ENCODE measurements around the gene SFXN5.
"Not testable (repeated sequence)": the region's sequence is repeated elsewhere in the genome, so short reads cannot be mapped to it uniquely, and the experiment has no call there.

The SFXN5 gene

DNA sequence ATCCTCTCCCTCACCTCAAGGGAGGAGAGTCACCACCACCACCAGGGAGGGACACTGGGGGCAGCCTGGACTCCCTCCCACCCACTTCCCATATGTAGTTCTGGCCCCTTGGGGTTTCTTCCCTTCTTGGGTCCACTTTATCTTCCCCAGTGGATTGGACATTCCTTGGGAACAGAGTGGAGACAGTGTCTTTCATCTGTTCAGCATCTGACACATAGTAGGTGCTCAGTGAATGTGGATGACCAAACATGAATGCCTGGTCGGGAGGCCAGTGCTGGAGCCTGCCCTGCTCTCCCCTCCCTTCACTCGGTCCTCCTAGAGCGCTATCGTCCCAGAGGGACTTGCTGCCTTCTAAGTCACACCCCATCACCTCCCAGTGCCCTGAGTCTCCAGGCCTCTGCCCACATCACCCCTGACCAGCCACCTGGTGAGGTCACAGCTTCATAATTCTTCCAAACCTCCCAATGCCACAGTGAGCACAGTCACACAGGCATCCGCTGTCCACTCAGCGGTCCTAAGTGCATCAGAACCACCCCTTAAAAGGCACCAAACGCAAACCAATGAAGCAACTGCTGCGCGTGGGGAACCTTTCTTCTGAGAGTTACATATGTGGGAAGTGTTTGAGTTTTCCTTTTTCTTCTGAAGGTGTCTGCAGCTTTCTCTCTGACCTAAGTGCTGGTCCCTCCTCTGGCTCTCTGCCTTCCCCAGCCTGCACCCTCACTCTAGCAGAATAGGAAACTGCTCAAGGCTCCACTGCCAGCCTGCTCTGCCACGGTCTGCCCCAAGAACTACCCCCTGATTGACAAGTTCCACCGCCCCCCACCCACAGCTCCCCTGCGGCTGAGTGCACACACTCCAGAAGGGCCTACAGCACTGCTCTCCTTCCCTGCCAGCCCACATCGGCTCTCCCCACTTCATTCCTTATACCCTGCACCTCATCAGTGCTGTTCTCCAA, 7.2 kb upstream of the SFXN5 start:
- no peak for DNase-seq (ENCODE audit: low read depth)

DNA sequence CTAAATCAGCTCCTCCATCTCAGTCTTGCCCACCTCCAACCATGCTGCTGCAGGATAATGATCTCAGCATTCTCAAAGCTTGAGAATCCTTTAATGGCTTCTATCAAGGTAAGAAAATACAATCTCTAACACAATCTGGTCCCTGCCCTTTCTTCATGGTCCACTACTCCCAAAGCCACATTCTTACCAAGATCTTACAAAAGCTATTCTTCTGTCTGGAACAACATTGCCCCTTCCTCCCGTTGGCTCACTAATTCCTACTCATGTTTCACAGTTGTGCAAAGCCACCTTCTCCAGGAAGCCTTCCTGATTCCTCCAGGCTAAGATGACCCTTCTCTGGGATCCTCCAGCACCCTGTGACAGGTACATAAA, 5.9 kb upstream of the SFXN5 start:
- no peak for DNase-seq (ENCODE audit: low read depth)

DNA sequence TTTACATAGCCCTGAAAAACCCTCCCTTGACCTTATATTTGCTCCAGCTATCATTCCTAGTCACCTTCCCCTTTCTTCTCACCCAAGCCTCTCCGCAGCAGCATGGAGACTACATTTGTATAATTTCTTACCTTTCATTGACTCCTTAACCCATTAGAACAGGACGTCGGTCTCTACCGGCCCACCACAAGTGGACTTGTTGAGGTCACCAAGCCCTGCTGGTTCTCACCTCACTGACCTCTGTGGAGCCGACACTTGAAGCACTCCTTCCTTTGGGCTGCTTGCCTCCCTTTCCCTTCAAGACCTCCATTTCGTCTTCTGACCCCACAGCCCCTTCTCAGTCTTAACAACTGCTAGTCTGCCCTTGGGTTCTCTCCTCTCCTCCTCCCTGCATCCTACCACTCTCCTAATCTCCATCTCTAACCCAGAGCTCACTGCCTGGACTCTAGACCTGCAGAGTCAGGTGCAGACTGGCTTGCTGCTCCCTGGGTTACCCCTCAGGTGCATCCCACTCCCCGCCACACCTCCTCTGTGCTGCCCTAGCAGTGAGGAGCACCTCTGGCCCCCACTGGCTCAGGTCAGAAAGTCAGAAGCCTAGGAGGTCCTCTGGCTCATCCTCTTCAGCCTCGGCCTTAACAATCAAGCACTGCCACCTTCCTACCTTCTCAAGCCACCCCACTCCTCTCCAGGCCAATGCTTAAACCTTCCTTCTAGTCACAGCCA, 5.3 kb upstream of the SFXN5 start:
- no peak for DNase-seq (ENCODE audit: low read depth)

DNA sequence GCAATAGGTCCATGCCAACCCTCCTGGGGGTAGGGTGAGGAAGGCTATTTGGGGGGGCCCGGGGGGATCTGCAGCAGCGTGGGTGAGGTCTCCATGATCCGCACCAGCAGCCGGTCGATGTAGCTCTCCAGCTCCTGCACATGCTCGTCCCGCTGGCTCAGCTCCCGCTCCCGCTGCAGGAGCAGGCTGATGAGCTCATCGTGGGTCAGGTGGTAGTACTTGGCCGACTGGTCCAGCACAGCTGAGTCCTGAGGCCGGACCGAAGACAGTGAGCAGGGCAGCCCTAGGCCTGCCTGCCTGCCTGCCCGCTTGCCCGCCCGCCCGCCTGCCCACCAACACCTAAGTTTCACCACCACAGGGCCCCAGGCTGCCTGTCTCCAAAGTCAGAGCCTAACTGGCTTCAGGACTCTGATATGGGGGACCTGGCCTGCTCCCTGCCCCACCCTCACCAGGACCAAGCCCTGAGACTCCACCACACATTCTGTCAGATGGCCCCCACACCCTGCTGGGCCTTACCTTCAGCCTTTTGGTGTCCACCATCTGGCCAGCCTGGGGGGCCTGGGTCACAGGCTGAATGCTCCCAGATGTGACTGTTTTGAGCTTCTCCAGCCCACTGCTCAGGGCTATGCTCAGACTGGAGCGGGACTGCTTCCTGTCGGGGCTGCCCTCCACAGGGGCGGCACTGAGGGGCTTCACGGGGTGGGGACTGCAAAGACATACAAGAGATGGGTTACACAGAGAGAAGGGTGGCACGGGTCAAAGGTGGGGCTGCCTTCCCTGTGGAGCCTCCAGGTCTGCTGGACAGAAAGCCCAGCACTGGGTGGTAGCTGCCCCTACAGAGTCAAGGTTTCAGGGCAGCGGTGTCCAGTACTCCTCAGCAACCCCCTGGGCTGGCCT, 4.2 kb upstream of the SFXN5 start:
- DNase-seq (ENCODE audit: low read depth), result no peak

DNA sequence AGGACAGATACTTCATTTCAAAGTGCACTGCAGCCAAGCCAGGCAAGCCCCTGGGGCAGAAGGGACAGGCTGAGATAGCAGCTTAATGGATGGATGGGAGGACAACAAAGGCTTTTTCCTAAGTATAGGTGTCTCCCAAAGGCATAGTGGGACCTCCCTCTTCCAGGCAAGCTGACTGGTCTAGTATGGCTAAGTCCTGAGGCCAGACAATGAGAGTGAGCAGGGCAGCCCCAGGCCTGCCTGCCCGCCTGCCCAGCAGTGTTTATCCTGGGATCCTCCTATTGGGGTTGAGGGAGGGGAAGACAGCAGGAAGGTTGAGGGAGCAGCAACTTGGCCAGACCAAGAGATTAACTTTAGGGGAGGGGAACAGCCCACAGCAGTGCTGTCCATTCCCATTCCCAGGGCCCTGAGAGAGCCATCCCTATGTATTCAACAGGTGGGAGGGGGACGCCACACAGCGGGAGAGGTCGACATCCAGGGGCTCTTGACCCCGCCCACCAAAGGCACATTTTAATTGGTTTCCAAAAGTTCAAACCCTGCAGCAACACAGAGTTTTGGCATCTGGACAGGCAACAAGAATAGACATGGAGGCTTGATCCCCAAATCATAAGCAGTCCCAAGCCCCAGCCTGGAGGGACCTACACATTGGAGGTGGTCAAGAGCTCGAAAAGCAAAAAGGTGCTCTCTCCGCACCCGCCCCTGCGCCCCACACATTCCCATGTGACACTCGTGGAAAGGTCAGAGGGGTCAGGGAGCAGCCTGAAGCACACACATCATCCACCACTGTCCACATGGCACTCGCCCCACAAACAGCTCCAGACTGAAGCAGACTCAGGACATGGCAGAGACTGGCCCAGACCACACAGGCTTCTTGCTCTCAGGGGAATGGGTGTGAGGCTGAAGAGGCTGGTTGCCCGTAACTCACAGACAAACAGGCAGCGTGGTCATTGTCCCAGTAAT, 2.9 kb upstream of the SFXN5 start:
- DNase-seq (ENCODE audit: low read depth), result no peak

DNA sequence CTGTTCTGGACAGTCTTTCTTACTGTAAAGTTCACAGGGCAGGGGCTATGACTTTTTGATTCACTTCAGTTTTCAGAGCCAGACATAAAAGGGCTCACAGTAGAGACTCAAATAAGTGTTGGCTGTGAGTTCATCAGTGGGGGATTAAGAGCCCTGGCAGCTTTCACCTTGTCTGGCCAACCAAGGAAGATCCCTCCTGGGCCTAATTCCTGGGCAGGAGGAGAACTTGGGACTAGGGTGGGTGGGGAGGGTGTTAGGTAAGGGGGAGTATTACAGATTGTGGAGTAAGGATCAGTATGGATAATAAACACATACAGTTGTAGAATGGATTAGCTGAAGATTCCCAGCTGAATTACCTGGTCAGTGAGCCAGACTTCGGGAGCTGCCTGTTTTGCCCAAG, 904 bp upstream of the SFXN5 start:
- no peak for DNase-seq (ENCODE audit: low read depth)

DNA sequence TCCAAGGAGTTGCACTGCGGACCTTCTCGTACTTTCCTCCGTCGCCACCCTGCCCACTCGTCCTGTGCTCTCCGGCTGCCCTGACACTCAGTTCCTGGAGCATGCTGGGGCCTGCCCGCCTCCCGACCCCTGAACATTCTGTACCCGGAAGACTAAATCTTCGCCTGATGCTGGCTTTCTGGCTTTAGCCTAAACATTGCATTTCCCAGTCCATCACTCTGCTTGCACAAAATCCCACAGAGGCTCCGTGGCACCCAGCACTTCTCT, 550 bp upstream of the SFXN5 start:
- DNase-seq (ENCODE audit: low read depth), result no peak

DNA sequence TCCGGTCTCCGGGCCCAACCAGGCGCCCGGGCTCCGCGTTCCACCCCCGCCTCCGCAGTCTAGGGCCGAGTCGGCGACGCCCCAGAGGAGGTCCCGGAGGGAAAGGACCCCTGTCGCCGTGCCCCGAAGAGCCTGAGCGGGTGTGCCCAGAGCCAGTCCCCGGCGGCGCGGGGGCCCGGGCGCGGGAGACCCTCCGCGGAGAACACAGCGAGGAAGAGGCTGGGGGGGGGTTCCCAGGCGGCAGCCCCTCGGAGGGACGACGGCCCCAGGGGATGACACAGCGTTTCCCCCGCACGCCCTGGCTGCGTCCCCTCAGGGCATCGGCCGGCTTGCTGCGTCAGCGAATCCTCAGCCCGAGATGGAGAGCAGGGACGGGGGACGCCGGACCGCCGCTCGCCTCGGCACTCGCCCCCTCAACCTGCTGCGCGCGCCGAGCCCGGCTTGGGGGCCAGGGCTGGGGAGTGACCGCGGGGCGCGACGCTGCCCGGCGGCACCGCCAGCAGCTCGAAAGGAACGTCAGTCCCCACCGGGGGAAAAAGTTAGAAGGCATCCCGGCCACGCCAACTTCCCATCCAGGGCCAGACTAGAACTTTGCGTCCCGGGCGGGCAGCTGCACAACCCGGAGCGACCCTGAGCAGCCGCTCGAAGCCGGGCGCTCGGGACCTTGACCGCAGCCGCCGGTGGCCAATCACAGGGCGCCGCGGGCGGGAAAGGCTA, 711 bp downstream of the SFXN5 start:
- DNase-seq (ENCODE audit: low read depth), result no peak

DNA sequence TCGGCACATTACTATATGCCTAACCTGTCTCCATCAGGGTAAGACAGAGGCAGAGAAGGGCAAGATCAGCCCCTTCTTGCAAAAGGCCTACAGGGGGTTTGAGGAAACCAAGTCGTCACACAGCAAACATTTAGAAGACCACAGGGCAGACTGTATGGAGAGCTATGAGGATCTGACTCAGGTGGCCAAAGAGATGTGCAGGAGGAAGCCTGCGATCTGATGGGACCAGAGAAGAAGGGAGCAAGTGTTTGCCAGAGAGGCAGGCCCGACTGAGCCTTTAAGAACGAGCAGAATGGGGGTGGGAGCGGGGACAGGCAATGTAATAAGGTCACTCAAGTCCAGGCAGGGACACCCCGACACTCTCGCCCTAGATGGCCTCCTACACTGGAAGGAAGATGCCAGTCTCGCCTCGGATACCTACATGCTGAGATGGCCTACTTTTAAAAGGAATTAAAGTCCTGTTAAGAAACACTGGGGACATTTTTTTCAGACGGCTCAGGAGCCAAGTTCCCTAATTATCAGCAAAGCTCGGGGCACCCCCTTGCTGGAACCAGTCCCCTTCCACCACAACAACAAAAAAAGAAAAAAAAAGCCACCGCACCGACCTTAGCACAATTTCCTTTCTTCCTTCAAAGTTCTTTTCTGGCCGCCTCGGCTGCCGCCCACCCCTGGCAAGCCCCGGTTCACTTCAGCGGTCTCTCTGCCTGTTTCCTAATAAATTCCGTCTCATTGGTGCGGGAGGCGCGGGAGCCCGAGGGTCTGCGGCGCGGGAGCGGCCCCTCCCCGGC, 1.5 kb downstream of the SFXN5 start:
- no peak for DNase-seq (ENCODE audit: low read depth)

DNA sequence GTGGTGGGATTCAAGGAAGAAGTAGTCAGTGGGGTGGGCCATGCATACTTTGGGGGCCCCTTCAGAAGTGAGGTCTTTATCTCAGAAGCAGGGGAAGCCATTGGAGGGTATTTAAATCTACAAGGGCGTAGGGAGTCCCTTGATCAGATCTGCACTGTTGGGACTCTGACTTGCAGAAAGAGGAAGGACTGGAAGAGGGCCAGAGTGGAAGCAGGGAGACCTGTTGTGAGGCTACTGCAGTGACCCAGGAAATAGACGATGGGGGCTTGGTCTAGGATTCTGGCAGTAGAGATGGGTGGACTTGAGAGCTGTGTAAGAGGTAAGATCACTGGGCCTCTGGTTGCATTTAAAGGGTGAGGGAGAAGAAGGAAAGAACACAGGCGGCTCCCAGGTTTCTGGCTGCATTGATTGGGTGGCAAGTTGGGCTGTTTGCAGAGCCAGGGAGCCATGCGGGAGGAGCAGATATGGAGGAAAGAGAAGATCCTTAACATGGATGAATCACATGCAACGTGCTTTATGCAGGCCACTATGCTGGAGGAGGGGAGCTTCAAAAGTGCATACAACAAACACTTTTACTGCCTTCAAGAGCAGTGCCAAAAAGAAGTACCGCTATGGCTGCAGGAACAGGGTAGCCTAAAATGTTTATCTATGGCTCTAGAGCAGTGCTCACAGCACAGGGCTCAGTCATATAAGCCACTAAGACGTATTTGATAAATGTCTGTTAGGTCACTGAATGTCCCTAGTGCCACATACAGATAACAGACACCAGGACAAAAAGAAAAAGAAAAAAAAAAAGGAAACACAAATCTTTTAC, 2.3 kb downstream of the SFXN5 start:
- DNase-seq (ENCODE audit: low read depth), result no peak

DNA sequence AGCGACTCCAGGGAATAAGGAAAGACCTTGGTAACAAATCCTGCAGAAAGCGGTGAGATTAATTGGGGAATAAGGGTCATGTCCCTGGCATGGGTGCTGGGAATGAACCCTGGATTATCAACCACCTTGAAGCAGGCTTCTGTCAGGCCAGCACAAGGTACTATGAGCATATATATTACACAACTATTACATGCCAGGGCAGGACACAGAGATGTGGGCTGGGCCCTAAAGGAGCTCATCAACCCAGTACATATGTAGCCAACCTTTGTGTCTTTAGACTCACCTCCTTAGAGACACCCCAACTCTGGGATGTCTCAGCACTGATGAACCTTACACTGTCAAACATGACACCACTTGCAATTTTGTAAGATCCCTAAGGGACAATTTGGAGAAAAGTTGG, 3.4 kb downstream of the SFXN5 start:
- DNase-seq (ENCODE audit: low read depth), result no peak

DNA sequence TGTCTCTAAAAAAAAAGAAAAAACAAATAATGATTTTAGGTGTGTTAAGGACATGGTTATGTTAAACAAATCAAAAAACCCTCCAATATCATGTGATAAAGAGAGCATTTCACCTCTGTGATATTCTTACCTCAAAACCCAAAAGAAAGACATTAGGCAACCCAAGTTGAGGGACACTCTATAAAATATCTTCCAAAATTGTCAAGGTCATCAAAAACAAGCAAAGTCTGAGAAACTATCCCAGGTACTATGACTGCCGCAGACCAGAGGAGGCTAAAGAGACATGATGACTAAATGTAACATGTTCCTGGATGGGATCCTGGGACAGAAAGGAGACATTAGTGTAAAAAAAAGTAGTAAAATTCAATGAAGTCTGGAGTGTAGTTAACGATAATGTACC, 4.5 kb downstream of the SFXN5 start:
- no peak for DNase-seq (ENCODE audit: low read depth)

DNA sequence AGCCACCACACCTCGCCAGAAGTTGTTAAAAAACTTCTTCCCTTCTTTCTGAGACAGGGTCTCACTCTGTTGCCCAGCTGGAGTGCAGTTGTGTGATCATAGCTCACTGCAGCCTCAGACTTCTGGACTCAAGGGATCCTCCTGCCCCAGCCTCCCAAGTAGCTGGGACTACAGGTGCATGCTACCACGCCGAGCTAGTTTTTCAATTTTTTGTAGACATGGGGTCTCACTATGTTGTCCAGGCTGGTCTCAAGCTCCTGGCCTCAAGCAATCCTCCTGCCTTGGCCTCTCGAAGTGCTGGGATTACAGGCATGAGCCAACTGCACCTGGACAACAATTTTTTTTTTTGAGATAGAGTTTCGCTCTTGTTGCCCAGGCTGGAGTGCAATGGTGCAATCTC, 6.4 kb downstream of the SFXN5 start:
- DNase-seq (ENCODE audit: low read depth), result not testable (repeated sequence)

DNA sequence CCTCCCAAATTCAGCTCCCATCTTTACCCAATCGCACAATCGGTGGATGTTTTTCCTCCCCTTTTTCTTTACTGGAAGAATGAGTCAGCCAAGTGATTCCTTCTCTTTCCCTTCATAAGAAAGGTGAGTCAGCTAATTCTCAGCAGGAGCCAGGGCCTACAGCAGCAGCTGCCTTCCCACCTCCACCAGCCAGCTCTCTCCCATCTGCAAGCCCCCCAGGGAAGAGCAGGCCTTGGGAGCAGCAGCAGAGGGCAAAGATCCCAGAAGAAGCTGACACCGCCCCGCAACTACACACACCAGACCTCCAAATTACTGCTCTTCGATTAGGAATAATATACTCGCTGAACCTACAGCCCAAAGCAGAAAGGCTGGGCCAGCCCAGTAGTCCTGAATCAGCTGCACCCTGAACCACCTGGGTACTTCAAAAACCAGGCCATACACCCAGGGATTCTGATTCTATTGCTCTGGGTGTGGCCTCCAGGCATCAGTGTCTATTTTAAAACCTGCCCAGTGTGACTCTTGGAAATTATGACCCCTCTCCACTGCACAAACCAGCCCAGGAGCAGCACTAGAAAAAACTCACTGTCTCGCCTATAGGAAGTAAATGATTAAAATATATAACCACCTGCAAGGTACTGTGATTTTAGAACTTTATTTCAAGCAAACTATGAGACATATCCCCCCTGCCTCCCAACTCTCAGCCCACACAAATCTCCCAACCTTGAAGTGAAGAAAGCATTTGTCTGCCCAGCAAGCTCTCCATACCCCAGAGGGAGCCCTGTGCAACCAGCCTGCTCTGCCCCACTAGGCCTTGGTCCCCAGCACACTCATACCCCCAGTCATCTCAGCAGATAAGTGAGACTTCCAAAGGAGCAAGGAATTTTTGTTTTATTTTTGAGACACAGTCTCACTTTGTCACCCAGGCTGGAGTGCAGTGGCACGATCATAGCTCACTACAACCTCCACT, 7.3 kb downstream of the SFXN5 start:
- peak; percentile 30 for DNase-seq (ENCODE audit: low read depth)

DNA sequence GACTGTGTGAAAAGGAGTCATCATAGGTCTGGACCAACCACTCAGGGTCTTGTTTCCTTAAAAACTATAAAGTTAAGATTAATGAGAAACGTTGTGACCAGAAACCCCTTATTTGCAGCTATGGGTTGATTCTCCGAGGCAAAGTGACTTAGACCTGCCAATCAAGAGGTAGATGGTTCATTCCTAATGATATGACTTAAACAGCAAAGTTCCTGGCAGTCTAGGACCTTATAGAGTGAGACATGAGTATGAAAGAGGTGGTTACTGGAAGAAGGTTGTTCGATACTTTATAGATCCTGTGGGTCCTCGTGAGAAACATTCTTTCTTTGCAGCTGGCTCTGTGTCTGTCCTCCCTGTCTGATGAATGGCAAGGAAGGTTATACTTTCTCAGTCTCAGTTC, 8.0 kb downstream of the SFXN5 start:
- DNase-seq (ENCODE audit: low read depth), result no peak

DNA sequence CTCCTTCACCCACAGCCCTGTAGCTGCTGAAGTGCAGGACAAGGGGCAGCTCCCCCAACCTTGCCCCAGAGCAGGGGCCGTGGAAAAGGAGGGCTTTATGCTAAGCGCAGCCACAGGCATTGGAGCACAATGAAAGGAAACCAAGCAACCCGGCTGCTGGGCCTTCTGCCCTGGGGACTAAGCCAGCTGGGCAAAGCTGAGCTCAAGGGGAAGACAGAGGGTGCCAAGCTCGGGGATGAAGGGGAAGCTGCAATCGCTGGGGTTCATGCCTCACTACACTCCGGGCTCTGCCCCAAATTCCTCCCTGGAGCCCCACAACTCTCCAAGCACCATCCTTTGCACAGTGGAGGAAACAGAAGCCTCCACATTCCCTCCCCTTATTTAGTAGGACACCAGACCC, 12.4 kb downstream of the SFXN5 start:
- no peak for DNase-seq (ENCODE audit: low read depth)

DNA sequence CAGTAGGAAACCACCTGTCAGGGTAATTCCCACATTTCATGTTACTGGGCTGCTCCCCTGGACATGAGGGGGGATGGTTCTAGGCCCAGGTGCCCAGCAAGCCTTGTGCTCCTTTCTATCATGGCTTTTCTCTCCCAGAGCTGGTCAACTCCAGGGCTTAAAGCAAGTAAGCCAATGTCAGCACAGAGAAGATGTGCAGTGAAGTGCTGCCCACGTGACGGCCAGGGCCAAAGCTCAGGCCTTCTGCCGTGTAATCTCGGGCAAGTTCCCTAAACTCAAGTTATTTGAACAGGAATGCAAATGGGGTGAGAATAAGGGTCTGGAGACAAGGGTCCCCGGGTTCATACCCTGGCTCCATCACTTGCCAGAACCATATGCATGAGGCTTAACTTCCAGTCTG, 16.5 kb downstream of the SFXN5 start:
- no peak for DNase-seq (ENCODE audit: low read depth)
